Endothelial cell of umbilical vein (primary cell): Measurements from ENCODE around the gene LMBR1L.

Source experiments
- CTCF ChIP-seq, 2 donors: IDR thresholded peaks; 1 replicate in 1 of 2; 2 replicates in 1 of 2; pipeline ENCODE4 v1.5.1; 2011; ENCODE audit warnings: low read length in 2 of 2, mild to moderate bottlenecking in 2 of 2, moderate library complexity in 2 of 2, control low read depth in 1 of 2, inconsistent platforms in 1 of 2, low read depth in 1 of 2; ENCODE audit not compliant: insufficient read depth in 1 of 2; ENCODE audit errors: extremely low read depth in 1 of 2
- EZH2 ChIP-seq: IDR thresholded peaks from 2 replicates; pipeline ENCODE4 v1.6.1; 2012; ENCODE audit warnings: borderline replicate concordance, low read depth, mild to moderate bottlenecking, moderate library complexity, low read length, inconsistent platforms; ENCODE audit not compliant: severe bottlenecking
- MYC ChIP-seq: IDR thresholded peaks from one replicate; pipeline ENCODE4 v1.6.1; 2011; ENCODE audit warnings: mild to moderate bottlenecking, low read depth, low read length
- POLR2A ChIP-seq: IDR thresholded peaks from 2 replicates; pipeline ENCODE4 v1.6.1; 2012; ENCODE audit warnings: low read depth, mild to moderate bottlenecking, control low read depth, low read length
- POLR2AphosphoS5 ChIP-seq: IDR thresholded peaks from 2 replicates; pipeline ENCODE4 v1.6.1; 2012; ENCODE audit warnings: low read depth, mild to moderate bottlenecking, control low read depth, low read length, moderate library complexity; ENCODE audit not compliant: insufficient read depth

- TF ChIP-seq POLR2AphosphoS5, result no peak
- peak in 1 of 2 donors; percentile 13 for TF ChIP-seq CTCF (IDR thresholded peaks at IDR 0.05; ENCODE audit: extremely low read depth in 1 of 2, insufficient read depth in 1 of 2, low read depth in 1 of 2, low read length in 2 of 2)
- TF ChIP-seq EZH2, result no peak
- TF ChIP-seq MYC, result no peak
- TF ChIP-seq POLR2A, result peak; percentile 70
Measured at GRCh38 chr12:49069507-49070346, 40.9 kb downstream of the LMBR1L start, which contains the start of gene RHEBL1.
